HL-60 (cell line): ENCODE data around the gene SPESP1.

ENCODE experiments used
- DNase-seq, 2 experiments: peaks; one replicate each; pipeline ENCODE4 v3.0.0-alpha.2; 2010 to 2020; ENCODE audit warnings: low read depth in 1 of 2, low spot score in 1 of 2
- H3K27ac ChIP-seq: fragments of 250-450 bp; sonication (Bioruptor Pico); replicated peaks from 2 replicates; pipeline ENCODE4 v1.5.1; 2020; ENCODE audit warnings: mild to moderate bottlenecking, moderate library complexity
- H3K27me3 ChIP-seq: fragments of 250-450 bp; sonication (Bioruptor Pico); 2 replicates; pipeline ENCODE4 v1.5.1; 2021; ENCODE audit warnings: mild to moderate bottlenecking, moderate library complexity; ENCODE audit not compliant: insufficient read depth, poor library complexity, severe bottlenecking
- H3K4me3 ChIP-seq: replicated peaks from 2 replicates; pipeline ENCODE4 v1.5.1; 2011; ENCODE audit warnings: mild to moderate bottlenecking, control low read depth, low read length; ENCODE audit not compliant: insufficient read depth
- GABPA ChIP-seq: IDR thresholded peaks from 2 replicates; pipeline ENCODE4 v1.6.1; 2012; ENCODE audit warnings: low read depth
- POLR2AphosphoS5 ChIP-seq: IDR thresholded peaks from 2 replicates; pipeline ENCODE4 v1.6.1; 2012; ENCODE audit warnings: low read depth
- SPI1 ChIP-seq: IDR thresholded peaks from 2 replicates; pipeline ENCODE4 v1.6.1; 2012; ENCODE audit warnings: low read depth, mild to moderate bottlenecking, borderline replicate concordance
- TF ChIP-seq, protein P1 (sequence below): IDR thresholded peaks from 2 replicates; pipeline ENCODE4 v1.6.1; 2012; ENCODE audit warnings: low read depth; ENCODE audit not compliant: insufficient replicate concordance
- TF ChIP-seq, protein P2 (sequence below): IDR thresholded peaks from one replicate; pipeline ENCODE4 v1.5.1; 2011; ENCODE audit warnings: low read length, control low read depth, inconsistent platforms; ENCODE audit not compliant: insufficient read depth

Gene SPESP1

DNA sequence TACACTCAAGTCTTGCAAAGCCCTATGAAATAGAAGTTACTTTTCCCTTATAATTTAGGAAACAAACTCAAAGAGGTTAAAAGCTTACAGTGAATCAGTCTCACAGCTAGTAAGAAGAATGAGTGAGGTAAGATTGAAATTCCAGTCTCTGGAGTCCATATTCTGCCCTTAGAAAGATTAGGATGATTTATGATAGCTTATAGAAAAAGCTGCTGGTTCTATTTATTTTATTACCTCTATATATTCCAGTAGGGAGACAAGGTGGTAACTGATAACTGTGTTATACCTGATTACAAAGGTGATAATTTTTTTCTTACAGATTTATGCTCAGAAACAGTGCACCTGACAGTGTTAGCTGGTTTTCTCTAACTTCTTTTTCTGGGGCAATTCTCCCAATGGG is 34.1 kb upstream of the SPESP1 start:
- no peak overlapping the region for H3K27ac ChIP-seq
- no peak for DNase-seq
- H3K4me3 ChIP-seq = no peak overlapping the region
- TF ChIP-seq POLR2AphosphoS5 (no peak), GABPA (no peak), SPI1 (no peak)
- TF ChIP-seq, protein P1, sequence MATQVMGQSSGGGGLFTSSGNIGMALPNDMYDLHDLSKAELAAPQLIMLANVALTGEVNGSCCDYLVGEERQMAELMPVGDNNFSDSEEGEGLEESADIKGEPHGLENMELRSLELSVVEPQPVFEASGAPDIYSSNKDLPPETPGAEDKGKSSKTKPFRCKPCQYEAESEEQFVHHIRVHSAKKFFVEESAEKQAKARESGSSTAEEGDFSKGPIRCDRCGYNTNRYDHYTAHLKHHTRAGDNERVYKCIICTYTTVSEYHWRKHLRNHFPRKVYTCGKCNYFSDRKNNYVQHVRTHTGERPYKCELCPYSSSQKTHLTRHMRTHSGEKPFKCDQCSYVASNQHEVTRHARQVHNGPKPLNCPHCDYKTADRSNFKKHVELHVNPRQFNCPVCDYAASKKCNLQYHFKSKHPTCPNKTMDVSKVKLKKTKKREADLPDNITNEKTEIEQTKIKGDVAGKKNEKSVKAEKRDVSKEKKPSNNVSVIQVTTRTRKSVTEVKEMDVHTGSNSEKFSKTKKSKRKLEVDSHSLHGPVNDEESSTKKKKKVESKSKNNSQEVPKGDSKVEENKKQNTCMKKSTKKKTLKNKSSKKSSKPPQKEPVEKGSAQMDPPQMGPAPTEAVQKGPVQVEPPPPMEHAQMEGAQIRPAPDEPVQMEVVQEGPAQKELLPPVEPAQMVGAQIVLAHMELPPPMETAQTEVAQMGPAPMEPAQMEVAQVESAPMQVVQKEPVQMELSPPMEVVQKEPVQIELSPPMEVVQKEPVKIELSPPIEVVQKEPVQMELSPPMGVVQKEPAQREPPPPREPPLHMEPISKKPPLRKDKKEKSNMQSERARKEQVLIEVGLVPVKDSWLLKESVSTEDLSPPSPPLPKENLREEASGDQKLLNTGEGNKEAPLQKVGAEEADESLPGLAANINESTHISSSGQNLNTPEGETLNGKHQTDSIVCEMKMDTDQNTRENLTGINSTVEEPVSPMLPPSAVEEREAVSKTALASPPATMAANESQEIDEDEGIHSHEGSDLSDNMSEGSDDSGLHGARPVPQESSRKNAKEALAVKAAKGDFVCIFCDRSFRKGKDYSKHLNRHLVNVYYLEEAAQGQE = no peak
- TF ChIP-seq, protein P2, sequence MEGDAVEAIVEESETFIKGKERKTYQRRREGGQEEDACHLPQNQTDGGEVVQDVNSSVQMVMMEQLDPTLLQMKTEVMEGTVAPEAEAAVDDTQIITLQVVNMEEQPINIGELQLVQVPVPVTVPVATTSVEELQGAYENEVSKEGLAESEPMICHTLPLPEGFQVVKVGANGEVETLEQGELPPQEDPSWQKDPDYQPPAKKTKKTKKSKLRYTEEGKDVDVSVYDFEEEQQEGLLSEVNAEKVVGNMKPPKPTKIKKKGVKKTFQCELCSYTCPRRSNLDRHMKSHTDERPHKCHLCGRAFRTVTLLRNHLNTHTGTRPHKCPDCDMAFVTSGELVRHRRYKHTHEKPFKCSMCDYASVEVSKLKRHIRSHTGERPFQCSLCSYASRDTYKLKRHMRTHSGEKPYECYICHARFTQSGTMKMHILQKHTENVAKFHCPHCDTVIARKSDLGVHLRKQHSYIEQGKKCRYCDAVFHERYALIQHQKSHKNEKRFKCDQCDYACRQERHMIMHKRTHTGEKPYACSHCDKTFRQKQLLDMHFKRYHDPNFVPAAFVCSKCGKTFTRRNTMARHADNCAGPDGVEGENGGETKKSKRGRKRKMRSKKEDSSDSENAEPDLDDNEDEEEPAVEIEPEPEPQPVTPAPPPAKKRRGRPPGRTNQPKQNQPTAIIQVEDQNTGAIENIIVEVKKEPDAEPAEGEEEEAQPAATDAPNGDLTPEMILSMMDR = no peak
- peaks cover 10% of the 10 kb centered on the region for H3K27me3 ChIP-seq

DNA sequence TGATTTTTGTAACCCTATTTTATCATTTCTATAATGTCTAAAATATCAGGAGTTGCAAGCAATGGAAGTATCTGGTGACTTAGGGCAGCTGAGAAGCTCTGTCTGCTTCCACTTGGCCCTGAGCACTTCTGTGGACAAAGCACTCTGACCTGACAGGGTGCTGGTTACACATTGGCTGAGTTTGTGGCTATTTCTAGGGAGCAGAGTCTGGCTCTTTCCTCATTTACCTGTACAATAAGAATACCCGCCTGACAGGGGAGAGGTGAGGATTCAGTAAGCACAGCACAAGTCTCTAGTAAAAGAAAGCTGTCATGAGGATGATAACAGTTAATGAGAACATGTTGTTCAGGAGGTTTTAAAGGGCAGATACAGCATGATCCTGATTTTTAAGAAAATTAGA is 33.3 kb upstream of the SPESP1 start:
- DNase-seq = no peak
- H3K27me3 ChIP-seq = peaks cover 10% of the 10 kb centered on the region
- no peak overlapping the region for H3K4me3 ChIP-seq
- TF ChIP-seq SPI1 = no peak
- no peak overlapping the region for H3K27ac ChIP-seq

DNA sequence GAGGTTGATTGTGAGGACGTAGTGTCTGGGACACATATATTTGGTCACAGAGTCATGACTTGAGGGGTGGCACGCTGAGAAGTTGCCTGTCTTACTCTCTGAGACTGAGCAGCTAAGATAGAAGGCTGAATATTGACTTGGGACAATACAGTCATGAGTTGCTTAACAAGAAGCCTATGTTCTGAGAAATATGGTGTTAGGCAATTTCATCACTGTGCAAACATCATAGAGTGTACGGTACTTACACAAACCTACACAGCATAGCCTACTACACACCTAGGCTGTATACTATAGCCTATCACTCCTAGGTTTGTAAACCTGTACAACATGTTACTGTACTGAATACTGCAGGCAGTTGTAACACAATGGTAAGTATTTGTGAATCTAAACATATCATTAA is 30.3 kb upstream of the SPESP1 start:
- no peak overlapping the region for H3K4me3 ChIP-seq

DNA sequence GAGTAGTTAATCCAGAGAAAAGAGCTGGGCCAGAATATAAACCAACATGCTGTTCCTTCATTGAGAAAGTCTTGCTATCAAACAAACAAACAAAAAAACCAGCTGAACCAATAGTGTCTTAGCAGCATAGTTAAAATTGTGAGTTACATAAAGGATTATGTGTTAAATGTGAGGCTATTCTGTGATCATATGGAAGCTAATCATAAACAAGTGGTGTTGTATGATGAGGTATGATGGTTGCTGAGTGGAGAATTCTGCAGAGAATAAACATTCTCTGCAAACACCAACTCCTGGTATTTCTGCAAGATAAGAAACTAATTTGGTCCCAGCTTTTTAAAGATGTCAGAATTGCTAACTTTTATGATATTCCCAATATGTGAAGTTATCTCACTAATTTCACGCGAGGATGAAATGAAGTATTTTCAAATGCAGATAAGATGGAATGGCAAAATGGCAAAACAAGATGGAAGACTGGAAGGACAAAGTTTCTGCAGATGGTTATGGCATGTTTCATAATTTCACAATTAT is 22.9 kb upstream of the SPESP1 start:
- Histone ChIP-seq H3K27ac (no peak overlapping the region), H3K4me3 (no peak overlapping the region), H3K27me3 (peaks cover 6% of the 10 kb centered on the region)
- DNase-seq = no peak
- TF ChIP-seq POLR2AphosphoS5 (no peak), SPI1 (no peak), GABPA (no peak)
- TF ChIP-seq, protein P1 = no peak
- TF ChIP-seq, protein P2 = no peak

More for the DNA sequence above, 30.3 kb upstream of the SPESP1 start:
- DNase-seq = no peak
- peaks cover 7% of the 10 kb centered on the region for H3K27me3 ChIP-seq
- no peak overlapping the region for H3K27ac ChIP-seq
- TF ChIP-seq POLR2AphosphoS5 (no peak), SPI1 (no peak), GABPA (no peak)
- TF ChIP-seq, protein P2 = no peak
- TF ChIP-seq, protein P1 = no peak
